NOMO-1 (cell line): ENCODE data around the gene SYNJ2.

Source experiments
- DNase-seq, 2 experiments: peaks; one replicate each; lab custom pipeline; 2025; ENCODE audit not compliant: unreplicated experiment in 2 of 2; lab: John Stamatoyannopoulos, UW

The SYNJ2 gene

GRCh38 chr6:158053377-158054313, 72.0 kb downstream of the SYNJ2 start:
- DNase-seq = no peak

DNA sequence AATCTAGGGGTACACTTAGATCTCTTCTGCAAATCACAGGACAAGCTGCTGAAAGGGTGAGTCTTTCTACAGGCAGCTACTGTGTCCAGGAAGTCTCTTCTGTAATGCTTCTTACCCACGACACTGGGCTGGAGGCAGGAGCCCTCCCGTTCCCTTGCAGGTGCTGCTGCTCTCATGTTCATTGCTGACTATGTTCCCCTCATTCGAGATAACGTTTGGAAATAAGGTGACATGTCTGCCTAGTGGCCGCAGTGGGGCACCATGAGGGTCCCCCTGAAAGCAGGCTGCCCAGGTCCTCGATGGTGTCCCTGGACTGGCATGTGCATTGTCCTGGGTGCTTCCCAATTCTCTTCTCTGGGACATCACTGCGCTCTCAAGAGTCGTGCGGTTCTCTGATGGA, 74.7 kb downstream of the SYNJ2 start:
- no peak for DNase-seq

- DNase-seq = no peak
These were observed 75.1 kb downstream of the SYNJ2 start for GRCh38 chr6:158056804-158057203.

- peak; percentile 76 to 88 for DNase-seq
These were observed 75.7 kb downstream of the SYNJ2 start for GRCh38 chr6:158057213-158057987.

DNA sequence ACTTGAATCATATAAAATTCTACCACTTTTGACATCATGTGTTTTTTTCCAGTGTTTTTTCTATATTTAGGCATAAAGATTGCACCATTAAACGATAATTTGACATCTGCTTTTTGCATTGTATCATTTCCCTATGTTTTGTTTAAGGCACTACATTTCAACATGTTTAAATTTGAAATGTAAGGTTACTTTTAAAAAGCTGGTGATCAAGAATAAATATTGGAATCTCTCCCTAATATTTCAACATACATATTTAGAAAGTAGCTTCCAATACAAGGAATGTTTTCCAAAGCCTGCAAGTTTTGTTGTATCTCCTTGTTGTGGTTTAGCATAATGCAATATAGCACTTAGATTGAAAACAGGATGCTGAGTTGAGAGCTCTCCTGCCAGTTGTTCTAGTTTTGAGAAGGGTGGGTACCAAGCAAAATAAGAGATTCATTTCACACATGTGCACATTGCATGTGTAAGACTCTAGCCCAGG, 76.5 kb downstream of the SYNJ2 start:
- DNase-seq = peak; percentile 11 to 59

DNA sequence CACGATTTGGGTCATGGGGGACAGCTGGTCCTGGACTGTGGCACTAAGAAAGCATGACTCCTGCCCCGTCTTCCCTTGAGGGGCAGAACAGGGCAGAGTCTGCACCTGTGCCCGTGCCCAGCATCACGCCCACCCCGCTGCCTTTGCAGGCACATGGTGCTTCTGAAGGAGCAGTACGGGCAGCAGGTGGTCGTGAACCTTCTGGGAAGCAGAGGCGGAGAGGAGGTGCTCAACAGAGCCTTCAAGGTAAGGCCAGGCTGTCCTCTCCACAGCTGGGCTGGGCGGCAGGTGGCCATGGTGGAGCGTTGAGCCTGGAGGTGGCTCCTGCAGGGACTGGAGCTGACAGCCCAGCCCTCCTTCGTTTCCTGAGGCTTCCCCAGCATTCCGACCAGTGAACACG, 77.4 kb downstream of the SYNJ2 start:
- DNase-seq = no peak

DNA sequence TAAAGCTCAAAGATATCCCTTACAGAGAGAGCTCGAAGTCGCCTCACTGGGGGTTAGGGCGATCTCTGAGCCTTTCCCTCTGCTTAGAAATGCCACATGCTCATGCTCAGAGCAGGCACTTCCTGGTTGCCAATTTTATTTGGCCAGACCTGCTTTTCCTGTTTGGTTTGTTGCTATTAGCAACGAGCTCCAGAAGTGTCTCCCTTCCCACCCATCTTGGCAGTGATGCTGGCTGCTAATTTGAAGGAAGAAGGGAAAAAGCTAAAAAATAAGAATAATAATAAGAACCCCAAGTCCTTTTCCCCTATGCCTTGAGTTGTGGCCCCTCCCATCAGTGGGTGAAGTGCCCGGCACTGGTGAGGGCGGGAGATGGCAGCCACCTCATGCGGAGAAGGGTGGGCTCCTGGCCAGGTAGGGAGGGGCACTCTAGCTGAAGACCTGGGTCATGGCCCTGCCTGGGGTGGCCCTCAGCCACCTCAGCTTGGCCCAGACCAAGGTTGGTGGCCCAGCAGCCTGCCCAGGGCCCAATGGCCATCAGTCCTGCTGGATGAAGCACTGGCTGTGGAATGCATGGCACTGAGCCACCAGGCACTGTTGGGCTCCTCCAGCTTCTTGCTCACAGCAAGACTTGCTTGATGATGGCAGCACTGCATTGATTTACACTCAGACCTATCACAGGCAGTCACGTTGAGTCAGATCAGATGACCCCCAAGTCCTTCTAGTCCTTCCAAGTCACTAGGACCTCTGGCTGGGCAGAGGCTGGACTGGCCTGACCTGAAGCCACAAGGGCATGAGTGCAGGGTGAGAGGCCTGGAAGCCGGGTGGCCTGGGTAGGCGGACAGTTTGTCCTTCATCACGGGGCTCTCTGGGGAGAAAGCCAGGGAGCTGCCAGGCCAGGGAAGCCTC, 79.0 kb downstream of the SYNJ2 start:
- DNase-seq = no peak

GRCh38 chr6:158061361-158061708, 79.7 kb downstream of the SYNJ2 start:
- no peak for DNase-seq

DNA sequence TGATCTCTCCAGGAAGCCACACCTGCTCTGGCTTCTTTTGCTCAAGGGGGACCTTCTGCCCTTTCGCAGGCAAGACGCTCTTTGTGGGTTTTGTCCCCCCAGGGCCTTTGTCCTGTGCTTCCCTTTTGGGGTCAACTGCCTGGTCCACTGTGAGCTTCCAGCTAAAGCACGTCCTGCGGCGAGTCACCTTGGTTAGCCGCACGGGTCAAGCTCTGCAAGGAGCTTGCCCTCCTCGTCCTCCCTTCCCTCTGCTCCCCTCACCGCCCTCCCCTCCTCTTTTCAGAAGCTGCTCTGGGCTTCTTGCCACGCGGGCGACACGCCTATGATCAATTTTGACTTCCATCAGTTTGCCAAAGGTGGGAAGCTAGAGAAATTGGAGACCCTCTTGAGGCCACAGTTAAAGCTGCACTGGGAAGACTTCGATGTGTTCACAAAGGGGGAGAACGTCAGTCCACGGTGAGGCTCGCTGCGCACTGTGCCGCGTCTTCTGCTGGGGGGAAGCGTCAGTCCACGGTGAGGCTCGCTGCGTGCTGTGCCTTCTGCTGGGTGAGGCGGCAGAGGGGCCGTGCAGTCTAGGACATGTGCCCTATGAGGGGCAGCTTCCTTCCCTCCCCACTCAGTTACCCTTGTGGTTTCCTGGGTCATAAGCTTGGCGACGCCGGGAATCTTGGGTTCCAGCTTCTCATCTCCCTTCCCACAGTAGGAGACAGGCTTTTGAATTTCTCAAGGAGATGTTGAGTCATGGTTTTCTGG, 80.2 kb downstream of the SYNJ2 start:
- no peak for DNase-seq

GRCh38 chr6:158063736-158064135, 82.1 kb downstream of the SYNJ2 start:
- DNase-seq = no peak

GRCh38 chr6:158064725-158065251, 83.1 kb downstream of the SYNJ2 start:
- no peak for DNase-seq

DNA sequence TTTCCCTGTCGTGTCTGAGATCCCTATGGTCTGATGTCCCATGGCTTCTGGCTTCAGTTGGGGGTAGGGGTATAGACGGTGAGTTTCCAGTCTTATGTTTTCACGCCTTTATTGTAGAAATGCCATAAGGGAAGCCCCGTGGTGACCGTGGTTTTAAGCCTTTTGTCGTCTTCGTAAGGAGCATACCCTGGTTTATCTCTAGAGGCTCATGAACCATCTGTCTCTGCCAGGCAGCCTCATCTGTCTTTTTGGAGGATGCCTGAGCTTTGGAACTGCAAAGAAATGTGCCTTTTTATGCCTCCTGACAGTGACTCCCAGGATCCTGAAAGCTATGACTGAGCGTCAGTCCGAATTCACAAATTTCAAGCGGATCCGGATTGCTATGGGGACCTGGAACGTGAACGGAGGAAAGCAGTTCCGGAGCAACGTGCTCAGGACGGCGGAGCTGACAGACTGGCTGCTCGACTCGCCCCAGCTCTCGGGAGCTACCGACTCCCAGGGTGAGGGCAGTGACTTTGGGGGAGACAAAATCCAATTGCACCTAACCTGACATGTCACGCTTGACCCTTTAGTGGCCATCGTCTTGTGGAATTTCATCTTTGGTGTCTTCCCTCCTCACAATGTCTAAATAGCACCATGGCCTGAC, 84.6 kb downstream of the SYNJ2 start:
- no peak for DNase-seq

GRCh38 chr6:158067436-158068015, 85.9 kb downstream of the SYNJ2 start:
- no peak for DNase-seq

DNA sequence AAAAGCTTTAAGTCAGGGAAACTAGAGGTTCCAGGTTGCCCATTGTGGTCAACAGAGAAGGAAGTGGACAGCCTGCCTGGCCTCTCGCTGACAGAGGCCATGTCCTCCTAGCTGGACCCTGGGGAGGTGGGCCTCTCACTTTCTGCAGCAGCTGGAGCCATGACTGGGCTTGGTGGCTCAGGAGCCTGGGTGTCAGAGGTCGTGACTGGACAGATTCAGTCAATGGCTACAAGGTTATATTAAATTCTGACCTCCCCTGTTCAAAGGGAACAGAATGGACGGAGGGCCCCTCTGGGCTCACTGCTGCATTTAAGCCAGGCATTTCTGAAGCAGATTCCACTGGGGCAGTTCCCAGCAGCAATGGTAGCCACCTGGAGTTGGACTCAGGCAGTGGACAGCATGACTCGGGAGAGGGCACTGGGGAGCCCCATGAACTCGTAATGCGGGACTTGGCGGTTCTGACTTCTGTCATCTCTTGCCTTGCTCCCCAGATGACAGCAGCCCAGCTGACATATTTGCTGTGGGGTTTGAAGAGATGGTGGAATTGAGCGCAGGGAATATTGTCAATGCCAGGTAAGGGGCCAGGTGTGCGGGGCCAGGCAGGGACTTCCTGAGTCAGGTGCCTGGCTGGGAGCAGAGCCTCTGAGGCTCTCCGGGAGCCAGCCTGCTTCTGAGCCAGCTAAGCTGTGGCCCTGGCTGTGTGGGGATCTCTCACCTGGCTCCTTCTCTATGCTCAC, 86.7 kb downstream of the SYNJ2 start:
- DNase-seq = no peak

DNA sequence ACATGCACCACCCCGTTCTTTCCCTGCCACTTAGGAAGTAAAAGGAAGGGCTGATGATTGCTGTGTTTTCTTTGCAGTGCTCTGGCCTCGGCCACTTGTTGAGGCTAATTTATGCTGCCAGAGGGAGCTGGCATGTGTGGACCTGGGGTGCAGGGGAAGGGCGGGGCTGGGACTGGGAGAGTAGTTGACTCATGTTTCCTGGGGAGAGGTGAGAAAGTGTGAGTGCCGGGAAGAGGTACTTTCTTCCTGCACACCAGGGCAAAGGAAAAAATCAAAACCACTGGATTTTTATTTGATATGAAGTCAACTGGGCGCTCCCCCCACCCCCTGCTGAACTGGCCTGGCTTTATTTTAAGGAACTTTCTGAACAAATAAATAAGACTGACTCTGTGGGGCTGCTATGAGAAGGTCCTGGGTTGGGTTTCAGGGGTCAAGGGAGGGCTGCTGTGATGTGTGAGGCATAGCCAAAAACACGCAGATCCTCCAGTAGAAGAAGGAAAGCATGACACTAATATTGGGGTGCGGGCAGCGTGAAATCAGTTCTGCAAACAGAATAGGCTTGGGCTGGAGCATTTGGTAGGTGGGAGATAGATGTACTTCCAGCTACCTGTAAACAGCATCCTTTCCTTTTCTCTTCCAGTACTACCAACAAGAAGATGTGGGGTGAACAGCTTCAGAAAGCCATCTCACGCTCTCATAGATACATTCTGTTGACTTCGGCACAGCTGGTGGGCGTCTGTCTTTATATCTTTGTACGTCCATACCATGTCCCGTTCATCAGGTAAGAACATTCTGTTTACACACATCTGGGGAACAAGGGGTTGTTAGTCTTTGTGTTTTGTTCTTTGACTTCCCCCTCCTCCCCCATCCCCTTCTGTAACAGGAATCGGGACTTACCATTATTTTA, 87.5 kb downstream of the SYNJ2 start:
- no peak for DNase-seq

- DNase-seq = no peak
These were observed 88.1 kb downstream of the SYNJ2 start for GRCh38 chr6:158069800-158070195.

- DNase-seq = no peak
These were observed 88.8 kb downstream of the SYNJ2 start for GRCh38 chr6:158070513-158070912.
